ENCODE measurements around the gene CHD1. TPM values are rescaled to one million over a fixed set of nuclear protein-coding genes. Genes with fewer than 3 reads are reported as not detected.

The CHD1 gene
- total RNA-seq, 1 donor from 2014 or later: 39.0 TPM

DNA sequence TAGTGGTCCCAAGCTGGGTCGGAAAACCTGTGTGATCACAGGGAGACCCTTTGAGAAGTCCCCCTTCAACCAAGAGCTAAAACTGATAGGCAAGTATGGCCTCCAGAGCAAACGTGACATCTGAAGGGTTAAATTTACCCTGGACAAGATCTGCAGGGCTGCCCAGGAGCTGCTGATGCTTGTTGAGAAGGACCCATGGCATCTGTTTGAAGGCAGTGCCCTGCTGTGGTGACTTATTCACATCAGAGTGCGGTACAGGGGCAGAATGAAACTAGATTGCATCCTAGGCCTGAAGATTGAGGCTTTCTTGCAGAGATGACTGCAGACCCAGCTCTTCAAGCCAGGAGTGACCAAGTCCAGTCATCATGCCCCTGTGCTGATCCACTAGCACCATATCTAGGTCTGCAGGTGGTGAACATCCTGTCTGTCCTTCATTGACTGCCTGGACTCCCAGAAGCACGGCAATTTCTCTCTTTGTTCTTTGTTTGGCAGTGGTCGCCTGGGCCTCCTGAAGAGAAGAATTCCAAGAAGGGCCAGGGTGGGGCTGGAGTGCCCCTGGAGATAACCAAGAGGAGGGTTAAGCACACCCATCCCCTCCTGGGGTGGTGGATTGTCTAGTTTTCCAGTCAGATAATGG lies 25.7 kb upstream of the CHD1 start:
- Mint-ChIP-seq H3K27ac (ENCODE audit: unreplicated experiment) (no peak overlapping the region), H3K4me3 (ENCODE audit: unreplicated experiment) (no peak overlapping the region), H3K27me3 (ENCODE audit: low read depth, unreplicated experiment) (no peaks in the 10 kb centered on the region), H3K36me3 (ENCODE audit: low read depth, unreplicated experiment) (peaks cover 2% of the 10 kb centered on the region), H3K9me3 (ENCODE audit: unreplicated experiment) (no peaks in the 10 kb centered on the region), H3K4me1 (ENCODE audit: low read depth, unreplicated experiment) (no peaks in the 10 kb centered on the region)
- Histone ChIP-seq H3K27me3 (ENCODE audit: insufficient read depth, low read length) (no peaks in the 10 kb centered on the region), H3K9ac (ENCODE audit: low read length) (no peak overlapping the region), H3K4me2 (ENCODE audit: low read length) (no peak overlapping the region), H3K4me3 (ENCODE audit: insufficient read depth, low read depth, low read length) (no peak overlapping the region), H2AFZ (ENCODE audit: low read depth, low read length) (no peak overlapping the region), H3K27ac (ENCODE audit: low read depth, low read length) (no peak overlapping the region), H4K20me1 (ENCODE audit: insufficient read depth, low read length) (no peaks in the 10 kb centered on the region), H3K79me2 (ENCODE audit: insufficient read depth, low read length) (no peaks in the 10 kb centered on the region), H3K4me1 (ENCODE audit: insufficient read depth, low read length) (no peaks in the 10 kb centered on the region), H3K36me3 (ENCODE audit: insufficient read depth, low read length) (no peaks in the 10 kb centered on the region), H3K9me3 (ENCODE audit: insufficient read depth, low read depth, low read length) (no peaks in the 10 kb centered on the region)
- FAIRE-seq: no peak
- no peak for DNase-seq (ENCODE audit: low read depth)
- TF ChIP-seq EZH2 (IDR thresholded peaks at IDR 0.05; ENCODE audit: insufficient read depth, low read length) (no peak), CTCF (IDR thresholded peaks at IDR 0.05; ENCODE audit: insufficient read depth, low read depth, low read length) (no peak)

DNA sequence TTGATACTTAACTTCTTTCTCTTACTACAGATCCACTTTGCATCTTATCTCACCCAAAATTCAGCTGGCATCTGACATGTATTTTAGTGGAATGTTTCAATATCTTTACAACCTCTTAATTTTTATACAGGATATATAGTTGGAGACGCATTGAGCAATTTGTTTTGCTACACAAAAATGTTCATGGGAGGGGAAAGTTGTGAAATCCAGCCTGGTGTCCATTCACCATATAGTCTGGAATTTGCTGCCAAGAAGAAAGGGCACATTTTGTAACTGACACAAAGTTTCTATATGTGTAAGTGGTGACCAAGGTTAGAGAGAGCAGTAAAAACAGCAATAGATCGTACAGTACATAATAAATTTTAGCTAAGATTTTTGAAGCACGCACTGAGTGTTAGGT lies 14.0 kb upstream of the CHD1 start:
- Histone ChIP-seq H3K9me3 (ENCODE audit: insufficient read depth, low read depth, low read length) (no peaks in the 10 kb centered on the region), H3K4me1 (ENCODE audit: insufficient read depth, low read length) (peaks cover 2% of the 10 kb centered on the region), H3K27me3 (ENCODE audit: insufficient read depth, low read length) (no peaks in the 10 kb centered on the region), H4K20me1 (ENCODE audit: insufficient read depth, low read length) (no peaks in the 10 kb centered on the region), H3K36me3 (ENCODE audit: insufficient read depth, low read length) (no peaks in the 10 kb centered on the region), H3K79me2 (ENCODE audit: insufficient read depth, low read length) (no peaks in the 10 kb centered on the region), H2AFZ (ENCODE audit: low read depth, low read length) (no peak overlapping the region), H3K27ac (ENCODE audit: low read depth, low read length) (no peak overlapping the region), H3K4me2 (ENCODE audit: low read length) (no peak overlapping the region), H3K9ac (ENCODE audit: low read length) (no peak overlapping the region), H3K4me3 (ENCODE audit: insufficient read depth, low read depth, low read length) (no peak overlapping the region)
- FAIRE-seq (no peak), DNase-seq (ENCODE audit: low read depth) (no peak)
- Mint-ChIP-seq H3K9me3 (ENCODE audit: unreplicated experiment) (no peaks in the 10 kb centered on the region), H3K27ac (ENCODE audit: unreplicated experiment) (no peak overlapping the region), H3K36me3 (ENCODE audit: low read depth, unreplicated experiment) (no peaks in the 10 kb centered on the region), H3K27me3 (ENCODE audit: low read depth, unreplicated experiment) (no peaks in the 10 kb centered on the region), H3K4me3 (ENCODE audit: unreplicated experiment) (no peak overlapping the region), H3K4me1 (ENCODE audit: low read depth, unreplicated experiment) (peaks cover 20% of the 10 kb centered on the region)
- TF ChIP-seq CTCF (IDR thresholded peaks at IDR 0.05; ENCODE audit: insufficient read depth, low read depth, low read length): no peak
- no peak for TF ChIP-seq EZH2 (IDR thresholded peaks at IDR 0.05; ENCODE audit: insufficient read depth, low read length)

DNA sequence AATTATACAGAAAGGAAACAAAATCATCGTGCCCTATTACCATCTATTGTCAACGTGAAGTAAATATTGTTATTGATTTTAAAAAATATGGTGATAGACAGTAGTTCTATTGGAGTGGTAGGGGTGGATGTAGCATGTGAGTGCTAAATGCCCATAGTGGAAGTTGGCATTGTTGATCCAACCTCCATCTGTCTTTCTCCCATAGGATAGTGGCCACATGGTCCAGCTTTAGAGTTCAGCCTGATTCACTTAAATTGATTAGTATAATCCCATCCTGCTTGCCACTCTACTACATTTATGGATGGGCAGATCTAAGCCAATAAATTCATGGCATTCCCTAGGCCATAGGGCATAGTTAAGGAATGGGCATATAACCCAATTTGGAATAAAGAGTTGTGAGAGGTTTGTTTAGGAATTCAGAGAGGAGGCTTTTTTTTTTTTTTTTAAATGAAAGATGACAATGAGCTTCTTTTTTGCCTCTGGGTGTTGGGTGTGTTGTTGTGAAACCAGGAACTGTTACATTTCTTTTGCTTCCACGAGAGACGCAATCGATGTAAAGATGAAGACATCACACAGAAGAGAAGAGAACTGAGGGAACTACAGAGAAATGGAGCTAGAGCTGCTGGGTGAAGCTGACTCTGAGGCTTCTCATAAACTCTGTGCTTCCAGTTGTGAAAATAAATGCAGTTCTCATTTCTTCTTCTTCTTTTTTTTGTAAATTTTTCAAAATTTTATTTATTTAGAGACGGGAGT lies 12.5 kb upstream of the CHD1 start:
- Histone ChIP-seq H3K27ac (ENCODE audit: low read depth, low read length) (no peak overlapping the region), H3K9ac (ENCODE audit: low read length) (no peak overlapping the region), H3K27me3 (ENCODE audit: insufficient read depth, low read length) (no peaks in the 10 kb centered on the region), H3K4me3 (ENCODE audit: insufficient read depth, low read depth, low read length) (no peak overlapping the region), H3K9me3 (ENCODE audit: insufficient read depth, low read depth, low read length) (no peaks in the 10 kb centered on the region), H3K36me3 (ENCODE audit: insufficient read depth, low read length) (no peaks in the 10 kb centered on the region), H3K4me1 (ENCODE audit: insufficient read depth, low read length) (peaks cover 2% of the 10 kb centered on the region), H3K4me2 (ENCODE audit: low read length) (no peak overlapping the region), H4K20me1 (ENCODE audit: insufficient read depth, low read length) (no peaks in the 10 kb centered on the region), H2AFZ (ENCODE audit: low read depth, low read length) (no peak overlapping the region), H3K79me2 (ENCODE audit: insufficient read depth, low read length) (no peaks in the 10 kb centered on the region)
- TF ChIP-seq EZH2 (IDR thresholded peaks at IDR 0.05; ENCODE audit: insufficient read depth, low read length): no peak
- TF ChIP-seq CTCF (IDR thresholded peaks at IDR 0.05; ENCODE audit: insufficient read depth, low read depth, low read length): no peak
- FAIRE-seq: no peak
- no peaks in the 10 kb centered on the region for H3K36me3 Mint-ChIP-seq (ENCODE audit: low read depth, unreplicated experiment)
- no peaks in the 10 kb centered on the region for H3K27me3 Mint-ChIP-seq (ENCODE audit: low read depth, unreplicated experiment)
- peaks cover 26% of the 10 kb centered on the region for H3K4me1 Mint-ChIP-seq (ENCODE audit: low read depth, unreplicated experiment)
- no peak for DNase-seq (ENCODE audit: low read depth)
- no peak overlapping the region for H3K4me3 Mint-ChIP-seq (ENCODE audit: unreplicated experiment)
- no peaks in the 10 kb centered on the region for H3K9me3 Mint-ChIP-seq (ENCODE audit: unreplicated experiment)
- H3K27ac Mint-ChIP-seq (ENCODE audit: unreplicated experiment): no peak overlapping the region
